SIG-M5 treated with dmso at 0.1 percent for 504 hours (cell line): ENCODE results near the gene TM7SF2.
A peak's percentile ranks its signal among the peaks of the same experiment; 100 is the strongest.

Experiments
- DNase-seq: peaks from one replicate; lab custom pipeline; 2025; ENCODE audit not compliant: unreplicated experiment; lab: John Stamatoyannopoulos, UW

The TM7SF2 gene

GRCh38 chr11:65089621-65090020 lies 22.1 kb upstream of the TM7SF2 start:
- no peak for DNase-seq

GRCh38 chr11:65090628-65091027 lies 21.0 kb upstream of the TM7SF2 start:
- DNase-seq = no peak

GRCh38 chr11:65095427-65095826 lies 16.2 kb upstream of the TM7SF2 start:
- DNase-seq = no peak

DNA sequence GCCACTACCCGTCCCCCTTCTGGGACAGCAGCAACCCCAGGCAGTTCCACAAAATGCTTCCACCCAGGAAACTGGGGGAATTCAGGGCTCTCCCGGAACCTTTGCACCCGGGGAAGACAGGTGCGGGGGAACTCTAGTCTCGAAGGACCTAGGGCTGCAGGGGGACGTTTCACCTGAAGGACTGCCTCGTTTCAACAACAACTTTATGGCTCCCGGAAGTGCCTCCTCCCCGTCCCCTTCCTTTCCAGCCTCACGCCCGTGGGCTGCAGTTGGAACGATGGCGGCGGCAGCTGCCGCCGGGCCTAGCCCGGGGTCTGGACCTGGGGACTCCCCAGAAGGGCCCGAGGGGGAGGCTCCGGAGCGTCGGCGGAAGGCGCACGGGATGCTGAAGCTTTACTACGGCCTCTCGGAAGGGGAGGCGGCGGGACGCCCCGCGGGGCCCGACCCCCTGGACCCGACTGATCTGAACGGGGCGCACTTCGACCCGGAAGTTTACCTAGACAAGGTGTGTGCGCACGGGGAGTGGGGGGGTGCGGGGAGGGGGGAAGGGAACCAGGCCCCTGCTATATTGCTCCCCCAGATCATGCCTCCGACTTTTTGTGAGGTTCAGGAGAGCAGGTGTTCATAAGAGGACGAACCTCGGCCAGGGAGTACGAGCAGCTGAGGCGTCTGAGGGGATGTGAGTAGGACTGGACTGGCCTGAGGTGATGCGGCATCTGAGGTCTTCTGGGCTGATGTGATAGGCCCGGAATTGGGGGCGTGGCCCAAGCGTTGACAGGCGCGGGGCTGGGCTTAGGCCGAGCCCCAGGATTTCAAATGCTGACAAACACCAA lies 15.5 kb upstream of the TM7SF2 start, which contains the start of gene VPS51:
VPS51 (plus strand) TSS at position 241 of the 833 bp plus-strand sequence; CDS start at position 278, 37 bp downstream.
- DNase-seq = peak; percentile 90

GRCh38 chr11:65096926-65097325 lies 14.7 kb upstream of the TM7SF2 start:
- DNase-seq = no peak

DNA sequence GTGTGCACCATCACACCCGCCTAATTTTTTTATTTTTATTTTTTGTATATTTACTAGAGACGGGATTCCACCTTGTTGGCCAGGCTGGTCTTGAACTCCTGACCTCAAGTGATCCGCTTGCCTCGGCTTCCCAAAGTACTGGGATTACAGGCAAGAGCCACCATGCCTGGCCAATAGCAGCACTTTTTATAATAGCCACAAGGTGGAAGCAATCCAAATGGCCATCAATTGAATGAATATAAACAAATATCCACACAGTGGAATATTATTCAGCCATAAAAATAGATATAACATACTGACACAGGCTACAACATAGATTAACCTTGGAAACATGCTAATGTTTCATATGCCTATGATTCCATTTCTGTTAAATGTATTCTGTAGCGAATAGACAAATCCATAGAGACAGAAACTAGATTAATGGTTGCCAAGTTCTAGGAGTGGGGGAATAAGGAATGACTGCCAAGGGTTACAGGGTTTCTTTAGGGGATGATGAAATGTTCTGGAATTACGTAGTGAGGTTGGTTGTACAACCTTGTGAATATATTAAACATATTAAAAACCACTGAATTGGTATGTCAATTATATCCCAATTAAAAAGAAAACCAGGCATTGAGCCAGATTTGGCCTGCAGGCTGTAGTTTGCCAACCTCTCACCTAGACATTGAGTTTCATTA lies 10.9 kb upstream of the TM7SF2 start:
- no peak for DNase-seq

DNA sequence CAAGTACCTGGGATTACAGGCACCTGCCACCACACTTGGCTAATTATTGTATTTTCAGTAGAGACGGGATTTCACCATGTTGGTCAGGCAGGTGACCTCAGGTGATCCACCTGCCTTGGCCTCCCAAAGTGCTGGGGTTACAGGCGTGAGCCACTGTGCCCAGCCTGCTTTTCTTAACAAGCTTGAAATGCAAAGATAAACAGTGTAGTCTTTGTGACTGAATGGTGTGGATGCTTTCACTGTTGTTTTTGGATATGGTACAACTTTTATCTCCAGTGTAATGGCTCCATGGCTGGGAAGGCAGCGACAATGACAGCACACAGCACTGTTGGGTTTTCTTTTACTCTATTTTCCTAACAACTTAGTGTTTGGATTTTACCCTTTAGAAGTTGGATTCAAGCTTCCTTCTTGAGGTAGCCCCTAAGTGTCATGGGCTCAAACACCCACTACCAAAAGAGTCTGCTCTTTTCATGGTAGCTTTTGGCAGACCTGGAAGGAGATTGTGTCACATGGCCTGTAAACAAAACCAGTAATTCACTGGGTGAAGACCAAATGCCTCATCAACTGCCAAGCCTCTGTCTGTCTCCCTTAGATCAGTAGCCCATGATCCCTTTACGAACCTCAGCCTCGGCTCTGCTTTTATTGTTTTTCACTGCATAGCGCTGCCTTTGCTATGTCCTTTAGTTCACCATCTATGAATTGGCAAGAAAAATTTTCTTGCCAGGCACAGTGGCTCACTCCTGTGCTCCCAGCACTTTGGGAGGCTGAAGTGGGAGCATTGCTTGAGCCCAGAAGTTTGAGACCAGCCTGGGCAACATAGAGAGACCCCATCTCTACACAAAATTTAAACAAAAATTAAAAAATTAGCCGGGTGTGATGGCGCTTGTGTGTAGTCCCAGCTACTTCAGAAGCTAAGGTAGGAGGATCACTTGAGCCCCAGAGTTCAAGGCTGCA lies 9.3 kb upstream of the TM7SF2 start:
- no peak for DNase-seq

DNA sequence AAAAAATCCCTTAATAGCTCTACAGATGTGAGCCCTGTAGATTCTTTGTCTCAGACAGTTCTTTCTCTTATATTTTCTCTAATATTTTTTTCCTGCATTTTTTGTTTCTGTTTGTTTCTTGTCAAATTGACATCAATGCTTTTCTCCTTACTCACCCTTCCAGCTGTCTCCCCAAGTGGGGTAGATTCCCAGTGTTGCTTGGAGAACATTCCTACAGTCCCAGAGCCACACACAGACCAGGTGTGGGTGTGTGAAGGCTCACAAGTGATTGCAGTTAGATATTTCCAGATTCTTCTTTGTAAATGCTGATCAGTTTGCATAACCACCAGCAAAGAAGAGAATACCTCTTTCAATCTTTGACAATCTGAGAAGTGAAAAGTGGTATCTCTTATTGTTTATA lies 8.2 kb upstream of the TM7SF2 start:
- no peak for DNase-seq

DNA sequence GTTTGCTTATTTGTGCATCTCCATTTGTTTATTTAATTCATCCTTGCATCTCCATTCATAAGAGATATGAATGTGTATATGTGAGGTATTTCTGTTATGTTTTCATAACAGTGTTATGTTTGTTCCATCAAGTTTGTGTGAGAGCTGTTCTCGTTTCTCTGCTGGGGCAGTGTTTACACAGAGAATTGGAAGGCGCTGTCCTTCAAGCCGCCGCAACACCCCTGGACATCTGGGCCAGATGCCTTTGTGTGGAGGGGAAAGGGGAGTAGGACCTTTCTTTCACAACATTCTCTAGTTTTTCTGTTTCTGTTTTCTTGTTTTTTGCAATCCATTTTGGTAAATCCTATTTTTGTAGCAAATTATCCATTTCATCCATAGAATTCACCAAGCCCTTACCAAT lies 7.0 kb upstream of the TM7SF2 start:
- no peak for DNase-seq

DNA sequence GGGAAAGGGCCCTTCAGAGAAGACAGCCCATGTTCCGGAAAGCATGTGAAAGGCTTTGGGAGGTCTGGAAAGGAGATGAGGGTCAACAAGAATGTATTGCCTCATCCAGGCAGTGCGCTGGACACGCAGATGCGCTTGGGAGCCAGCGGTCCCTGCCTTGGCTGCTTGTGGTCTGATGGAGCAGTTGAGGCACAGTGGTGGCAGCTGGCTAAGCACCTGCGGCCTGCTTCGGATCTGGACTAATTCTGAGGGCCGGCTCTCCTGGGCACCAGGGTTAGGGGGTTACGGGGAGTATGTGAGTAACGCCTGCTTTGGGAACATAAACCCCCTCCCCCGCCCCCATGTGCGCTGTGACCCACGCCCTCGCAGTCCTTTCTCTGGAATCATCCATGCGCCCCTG lies 4.6 kb upstream of the TM7SF2 start:
- DNase-seq = no peak

DNA sequence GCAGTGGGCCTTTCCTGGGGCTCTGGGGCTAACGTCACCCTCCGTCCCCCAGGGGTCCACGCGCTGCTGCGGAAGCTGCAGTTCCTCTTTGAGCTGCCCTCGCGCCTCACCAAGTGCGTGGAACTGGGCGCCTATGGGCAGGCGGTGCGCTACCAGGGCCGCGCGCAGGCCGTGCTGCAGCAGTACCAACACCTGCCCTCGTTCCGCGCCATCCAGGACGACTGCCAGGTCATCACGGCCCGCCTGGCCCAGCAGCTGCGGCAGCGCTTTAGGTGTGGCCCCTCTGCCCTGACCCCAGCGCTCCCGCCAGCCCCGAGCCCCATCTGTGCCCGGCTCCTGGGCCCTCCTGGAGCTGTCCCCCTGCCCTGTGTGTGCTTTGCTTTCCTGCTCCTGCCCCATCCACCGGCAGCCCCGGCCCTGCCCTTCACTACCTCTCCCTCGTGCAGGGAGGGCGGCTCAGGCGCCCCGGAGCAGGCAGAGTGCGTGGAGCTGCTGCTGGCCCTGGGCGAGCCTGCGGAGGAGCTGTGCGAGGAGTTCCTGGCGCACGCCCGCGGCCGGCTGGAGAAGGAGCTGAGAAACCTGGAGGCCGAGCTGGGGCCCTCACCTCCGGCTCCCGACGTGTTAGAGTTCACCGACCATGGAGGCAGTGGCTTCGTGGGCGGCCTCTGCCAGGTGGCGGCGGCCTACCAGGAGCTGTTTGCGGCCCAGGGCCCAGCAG lies 3.8 kb upstream of the TM7SF2 start:
- no peak for DNase-seq

DNA sequence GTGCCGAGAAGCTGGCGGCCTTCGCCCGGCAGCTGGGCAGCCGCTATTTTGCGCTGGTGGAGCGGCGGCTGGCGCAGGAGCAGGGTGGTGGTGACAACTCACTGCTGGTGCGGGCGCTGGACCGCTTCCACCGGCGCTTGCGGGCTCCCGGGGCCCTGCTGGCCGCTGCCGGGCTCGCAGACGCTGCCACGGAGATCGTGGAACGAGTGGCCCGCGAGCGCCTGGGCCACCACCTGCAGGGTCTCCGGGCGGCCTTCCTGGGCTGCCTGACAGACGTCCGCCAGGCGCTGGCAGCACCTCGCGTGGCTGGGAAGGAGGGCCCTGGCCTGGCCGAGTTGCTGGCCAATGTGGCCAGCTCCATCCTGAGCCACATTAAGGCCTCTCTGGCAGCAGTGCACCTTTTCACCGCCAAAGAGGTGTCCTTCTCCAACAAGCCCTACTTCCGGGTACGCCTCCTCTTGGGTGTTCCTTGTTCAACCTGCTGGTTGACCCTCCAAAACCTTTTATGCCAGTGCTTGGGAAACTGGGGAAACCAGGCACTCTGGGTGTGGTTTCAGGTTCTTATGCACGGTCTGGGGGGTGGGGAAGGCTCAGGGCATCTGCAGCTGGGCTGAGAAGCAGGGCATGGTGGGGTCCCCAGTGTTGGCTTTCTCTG lies 3.1 kb upstream of the TM7SF2 start:
- peak; percentile 37 for DNase-seq

DNA sequence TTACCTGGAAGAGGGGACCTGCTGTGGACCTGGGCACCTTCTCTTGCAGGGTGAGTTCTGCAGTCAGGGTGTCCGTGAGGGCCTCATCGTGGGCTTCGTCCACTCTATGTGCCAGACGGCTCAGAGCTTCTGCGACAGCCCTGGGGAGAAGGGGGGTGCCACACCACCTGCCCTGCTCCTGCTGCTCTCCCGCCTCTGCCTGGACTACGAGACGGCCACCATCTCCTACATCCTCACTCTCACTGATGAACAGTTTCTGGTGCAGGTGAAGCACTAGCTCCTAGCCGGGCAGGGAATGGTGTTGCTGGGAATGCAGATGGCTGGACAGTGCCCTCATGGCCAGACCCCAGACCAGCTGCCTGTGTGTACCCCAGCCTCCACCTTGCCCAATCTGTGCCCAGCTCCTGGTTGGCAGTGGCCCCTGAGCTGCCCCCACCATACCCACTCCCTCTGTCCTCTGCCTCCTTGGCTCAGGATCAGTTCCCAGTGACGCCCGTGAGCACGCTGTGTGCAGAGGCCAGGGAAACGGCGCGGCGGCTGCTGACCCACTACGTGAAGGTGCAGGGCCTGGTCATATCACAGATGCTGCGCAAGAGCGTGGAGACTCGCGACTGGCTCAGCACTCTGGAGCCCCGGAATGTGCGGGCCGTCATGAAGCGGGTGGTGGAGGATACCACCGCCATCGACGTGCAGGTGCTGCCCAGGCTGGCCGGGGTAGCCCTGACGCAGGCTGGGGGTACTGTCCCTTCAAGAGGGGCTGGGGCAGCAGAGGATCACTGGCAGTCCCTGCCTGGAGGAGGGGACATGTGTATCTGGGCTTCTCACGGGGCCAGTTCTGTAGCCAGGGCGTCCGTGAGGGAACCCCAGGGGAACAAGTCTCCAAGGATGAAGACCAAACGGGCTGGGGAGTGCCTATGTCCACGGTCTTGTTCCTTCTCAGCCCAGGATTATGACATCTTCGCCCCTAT lies 2.2 kb upstream of the TM7SF2 start:
- no peak for DNase-seq

DNA sequence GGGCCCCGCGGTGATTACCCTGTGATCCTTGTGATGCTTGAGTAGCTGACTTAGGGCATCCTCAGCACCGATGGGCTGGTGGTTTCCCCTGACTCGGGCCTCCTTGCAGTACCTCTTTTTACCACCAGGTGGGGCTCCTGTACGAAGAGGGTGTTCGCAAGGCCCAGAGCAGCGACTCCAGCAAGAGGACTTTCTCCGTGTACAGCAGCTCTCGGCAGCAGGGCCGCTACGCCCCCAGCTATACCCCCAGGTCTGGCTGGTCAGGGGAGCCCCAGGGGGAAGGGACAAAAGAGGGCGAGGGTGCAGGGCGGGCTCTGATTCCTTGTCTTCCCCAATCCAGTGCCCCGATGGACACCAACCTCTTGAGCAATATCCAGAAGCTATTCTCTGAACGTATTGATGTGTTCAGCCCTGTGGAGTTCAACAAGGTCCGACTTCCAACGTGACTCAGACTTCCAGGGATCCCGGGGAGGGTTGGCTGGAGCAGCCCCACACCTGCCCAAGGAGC lies 1.3 kb upstream of the TM7SF2 start:
- DNase-seq = peak; percentile 82

- no peak for DNase-seq
These were observed 421 bp upstream of the TM7SF2 start for GRCh38 chr11:65111159-65111743.

- DNase-seq = peak; percentile 59
These were observed 1.1 kb downstream of the TM7SF2 start for GRCh38 chr11:65112546-65113360.

DNA sequence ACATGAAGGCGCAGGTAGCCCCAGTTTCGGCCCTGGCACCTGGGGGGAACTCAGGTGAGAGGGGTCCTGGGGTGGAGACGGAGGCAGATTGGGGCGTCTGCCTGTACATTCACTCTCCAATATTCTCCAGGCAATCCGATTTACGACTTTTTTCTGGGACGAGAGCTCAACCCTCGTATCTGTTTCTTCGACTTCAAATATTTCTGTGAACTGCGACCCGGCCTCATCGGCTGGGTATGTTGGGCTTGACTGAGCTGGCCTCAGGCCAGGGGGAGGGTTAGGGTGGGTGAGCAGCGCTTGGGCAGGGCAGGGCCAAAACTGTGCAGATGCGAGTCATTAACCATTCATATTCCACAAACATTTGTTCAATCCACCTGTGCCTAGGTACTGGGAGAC lies 1.7 kb downstream of the TM7SF2 start:
- DNase-seq = no peak

DNA sequence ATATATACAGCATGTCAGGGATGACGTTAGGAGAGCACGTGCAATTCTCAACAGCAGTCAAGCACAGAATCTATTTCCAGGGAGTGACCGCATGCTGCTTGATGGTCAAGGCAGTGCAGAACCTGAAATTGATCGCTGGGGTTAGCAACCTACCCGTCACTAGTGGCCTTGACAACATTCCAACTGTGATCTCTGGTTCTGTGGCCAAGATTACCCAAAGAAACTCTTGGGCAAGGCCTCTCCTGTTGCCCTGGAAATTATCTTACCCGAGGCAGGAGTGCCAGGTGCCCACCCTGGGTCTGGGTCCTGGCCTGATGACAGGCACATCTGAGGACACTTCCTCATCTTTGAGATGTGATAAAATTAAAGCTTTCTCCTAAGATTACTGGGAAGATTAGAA lies 2.2 kb downstream of the TM7SF2 start:
- no peak for DNase-seq
